ENCODE data around the gene CERS3. TPM values are rescaled to one million over a fixed set of nuclear protein-coding genes. Genes with fewer than 3 reads are reported as not detected.

Gene CERS3
- total RNA-seq, 1 experiment from 2014 or later: not detected

GRCh38 chr15:100553468-100553867 lies 24.7 kb upstream of the CERS3 start:
- CTCF ChIA-PET: no interaction called here
- Histone ChIP-seq H3K27ac (ENCODE audit: low read length) (no peak overlapping the region), H3K27me3 (ENCODE audit: control insufficient read depth, insufficient read depth, low read length) (no peaks in the 10 kb centered on the region), H3K4me3 (ENCODE audit: low read depth in 2 of 2, low read length in 2 of 2) (no peak overlapping the region), H3K36me3 (ENCODE audit: control insufficient read depth, insufficient read depth, low read length) (no peaks in the 10 kb centered on the region), H3K9me3 (ENCODE audit: control insufficient read depth, insufficient read depth, low read depth, low read length) (0 out of 2 replicates have a peak, but pooled peaks cover 2% of the 10 kb centered on the region), H3K4me1 (ENCODE audit: control insufficient read depth, insufficient read depth, low read length) (no peaks in the 10 kb centered on the region)
- no peak for ATAC-seq
- no TSS peak for BruUV-seq (replicated peaks)
- POLR2A ChIA-PET: no interaction called here
- no peak for DNase-seq (ENCODE audit: low read depth, low spot score)
- TF ChIP-seq TCF7L2 (IDR thresholded peaks at IDR 0.05; ENCODE audit: low read depth, low read length) (no peak), POLR2AphosphoS5 (IDR thresholded peaks at IDR 0.05; ENCODE audit: low read depth, low read length) (no peak), SIN3A (IDR thresholded peaks at IDR 0.05; ENCODE audit: borderline replicate concordance, insufficient read depth, low read depth, low read length) (no peak), REST (IDR thresholded peaks at IDR 0.05; ENCODE audit: insufficient read depth in 1 of 2, low read depth in 2 of 2, low read length in 1 of 2) (no peak)
- TF ChIP-seq, protein P1, sequence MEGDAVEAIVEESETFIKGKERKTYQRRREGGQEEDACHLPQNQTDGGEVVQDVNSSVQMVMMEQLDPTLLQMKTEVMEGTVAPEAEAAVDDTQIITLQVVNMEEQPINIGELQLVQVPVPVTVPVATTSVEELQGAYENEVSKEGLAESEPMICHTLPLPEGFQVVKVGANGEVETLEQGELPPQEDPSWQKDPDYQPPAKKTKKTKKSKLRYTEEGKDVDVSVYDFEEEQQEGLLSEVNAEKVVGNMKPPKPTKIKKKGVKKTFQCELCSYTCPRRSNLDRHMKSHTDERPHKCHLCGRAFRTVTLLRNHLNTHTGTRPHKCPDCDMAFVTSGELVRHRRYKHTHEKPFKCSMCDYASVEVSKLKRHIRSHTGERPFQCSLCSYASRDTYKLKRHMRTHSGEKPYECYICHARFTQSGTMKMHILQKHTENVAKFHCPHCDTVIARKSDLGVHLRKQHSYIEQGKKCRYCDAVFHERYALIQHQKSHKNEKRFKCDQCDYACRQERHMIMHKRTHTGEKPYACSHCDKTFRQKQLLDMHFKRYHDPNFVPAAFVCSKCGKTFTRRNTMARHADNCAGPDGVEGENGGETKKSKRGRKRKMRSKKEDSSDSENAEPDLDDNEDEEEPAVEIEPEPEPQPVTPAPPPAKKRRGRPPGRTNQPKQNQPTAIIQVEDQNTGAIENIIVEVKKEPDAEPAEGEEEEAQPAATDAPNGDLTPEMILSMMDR (IDR thresholded peaks at IDR 0.05): no peak
- intact Hi-C loops (cut with micrococcal nuclease; ENCODE audit: unreplicated experiment): no loop called here
- in situ Hi-C loops (cut with HindIII; ENCODE audit: low pct_unique_long_range_greater_than_20kb, low sequenced_read_pairs): no loop called here

DNA sequence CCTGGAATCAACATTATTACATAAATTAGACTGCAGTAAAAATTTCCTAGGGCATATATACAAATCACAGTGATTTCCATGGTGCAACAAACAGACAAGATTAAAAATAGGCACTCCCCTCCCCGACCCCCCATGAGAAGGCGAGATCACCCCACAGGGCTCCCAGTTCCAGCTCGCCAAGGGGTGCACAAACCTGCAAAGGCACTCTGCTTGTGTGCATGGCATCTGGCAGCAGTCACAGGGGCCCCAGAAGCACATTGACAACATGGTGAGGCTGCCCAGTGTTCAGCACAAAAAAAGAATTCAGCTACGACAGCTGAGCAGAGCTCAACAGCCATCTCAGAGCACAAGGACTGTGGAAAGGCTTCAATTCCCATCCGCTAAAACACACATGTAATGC lies 19.2 kb upstream of the CERS3 start:
- TF ChIP-seq, protein P1 (IDR thresholded peaks at IDR 0.05): no peak
- no peak for TF ChIP-seq POLR2AphosphoS5 (IDR thresholded peaks at IDR 0.05; ENCODE audit: low read depth, low read length)
- DNase-seq (ENCODE audit: low read depth, low spot score) (no peak), ATAC-seq (no peak)
- no peaks in the 10 kb centered on the region for H3K36me3 ChIP-seq (ENCODE audit: control insufficient read depth, insufficient read depth, low read length)
- H3K4me3 ChIP-seq (ENCODE audit: low read depth in 2 of 2, low read length in 2 of 2): no peak overlapping the region
- intact Hi-C loops (cut with micrococcal nuclease; ENCODE audit: unreplicated experiment) (no loop called here), in situ Hi-C loops (cut with HindIII; ENCODE audit: low pct_unique_long_range_greater_than_20kb, low sequenced_read_pairs) (no loop called here)
- 0 out of 2 replicates have a peak, but pooled peaks cover 2% of the 10 kb centered on the region for H3K9me3 ChIP-seq (ENCODE audit: control insufficient read depth, insufficient read depth, low read depth, low read length)
- no peaks in the 10 kb centered on the region for H3K27me3 ChIP-seq (ENCODE audit: control insufficient read depth, insufficient read depth, low read length)
- no TSS peak for BruUV-seq (replicated peaks)
- ChIA-PET POLR2A (no interaction called here), CTCF (no interaction called here)
- no peak overlapping the region for H3K27ac ChIP-seq (ENCODE audit: low read length)
- no peaks in the 10 kb centered on the region for H3K4me1 ChIP-seq (ENCODE audit: control insufficient read depth, insufficient read depth, low read length)

DNA sequence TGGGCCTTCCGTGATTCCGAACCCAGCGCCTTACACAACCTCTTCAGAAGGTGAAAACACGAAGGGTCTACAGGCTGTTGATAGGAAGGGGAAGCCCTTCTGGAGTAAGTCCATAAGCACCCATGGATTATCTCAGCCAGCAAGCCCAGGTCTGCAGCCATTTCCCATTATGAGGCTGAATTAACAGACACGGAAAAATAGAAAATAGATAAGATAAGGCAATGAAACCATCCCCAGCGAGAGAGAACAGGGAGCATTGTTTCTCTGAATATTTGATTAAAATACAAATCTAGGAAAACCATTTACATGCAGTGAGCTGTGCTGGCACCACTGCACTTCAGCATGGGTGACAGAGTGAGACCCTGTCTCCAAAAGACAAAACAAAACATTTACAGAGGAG lies 16.2 kb upstream of the CERS3 start:
- TF ChIP-seq, protein P1 (IDR thresholded peaks at IDR 0.05): no peak
- TF ChIP-seq SIN3A (IDR thresholded peaks at IDR 0.05; ENCODE audit: borderline replicate concordance, insufficient read depth, low read depth, low read length): no peak
- TF ChIP-seq REST (IDR thresholded peaks at IDR 0.05; ENCODE audit: insufficient read depth in 1 of 2, low read depth in 2 of 2, low read length in 1 of 2): no peak
- TF ChIP-seq POLR2AphosphoS5 (IDR thresholded peaks at IDR 0.05; ENCODE audit: low read depth, low read length): no peak
- no peak for TF ChIP-seq TCF7L2 (IDR thresholded peaks at IDR 0.05; ENCODE audit: low read depth, low read length)
- H3K4me1 ChIP-seq (ENCODE audit: control insufficient read depth, insufficient read depth, low read length): no peaks in the 10 kb centered on the region
- no peaks in the 10 kb centered on the region for H3K36me3 ChIP-seq (ENCODE audit: control insufficient read depth, insufficient read depth, low read length)
- no TSS peak for BruUV-seq (replicated peaks)
- H3K27me3 ChIP-seq (ENCODE audit: control insufficient read depth, insufficient read depth, low read length): no peaks in the 10 kb centered on the region
- no peak overlapping the region for H3K4me3 ChIP-seq (ENCODE audit: low read depth in 2 of 2, low read length in 2 of 2)
- DNase-seq (ENCODE audit: low read depth, low spot score) (no peak), ATAC-seq (no peak)
- ChIA-PET CTCF (no interaction called here), POLR2A (no interaction called here)
- in situ Hi-C loops (cut with HindIII; ENCODE audit: low pct_unique_long_range_greater_than_20kb, low sequenced_read_pairs) (no loop called here), intact Hi-C loops (cut with micrococcal nuclease; ENCODE audit: unreplicated experiment) (no loop called here)
- no peaks in the 10 kb centered on the region for H3K9me3 ChIP-seq (ENCODE audit: control insufficient read depth, insufficient read depth, low read depth, low read length)
- H3K27ac ChIP-seq (ENCODE audit: low read length): no peak overlapping the region

Data from Panc1 (cell line).